GM12873 (cell line): Measurements from ENCODE around the gene MAGI3.

Source experiments
- CTCF ChIP-seq: IDR thresholded peaks from 2 replicates; pipeline ENCODE4 v1.5.1; 2012; ENCODE audit warnings: low read depth, mild to moderate bottlenecking, moderate library complexity, low read length, control low read depth; ENCODE audit not compliant: insufficient read depth; ENCODE audit errors: missing control alignments

MAGI3 gene

GRCh38 chr1:113534130-113534817 lies 144.0 kb downstream of the MAGI3 start:
- TF ChIP-seq CTCF: no peak

GRCh38 chr1:113534875-113535274 lies 144.6 kb downstream of the MAGI3 start:
- no peak for TF ChIP-seq CTCF

GRCh38 chr1:113536182-113536780 lies 146.0 kb downstream of the MAGI3 start:
- no peak for TF ChIP-seq CTCF

- no peak for TF ChIP-seq CTCF
Measured at GRCh38 chr1:113538225-113538624, 147.9 kb downstream of the MAGI3 start.

GRCh38 chr1:113540335-113540734 lies 150.0 kb downstream of the MAGI3 start:
- no peak for TF ChIP-seq CTCF

GRCh38 chr1:113541106-113541505 lies 150.8 kb downstream of the MAGI3 start:
- no peak for TF ChIP-seq CTCF

GRCh38 chr1:113542221-113542701 lies 151.9 kb downstream of the MAGI3 start:
- TF ChIP-seq CTCF: no peak
